NB4 (cell line): ENCODE measurements around the gene BHLHA15.

Source experiments
- POLR2A ChIP-seq: IDR thresholded peaks from 2 replicates; pipeline ENCODE4 v1.6.1; 2011; ENCODE audit warnings: mild to moderate bottlenecking; ENCODE audit not compliant: insufficient read length; ENCODE audit errors: extremely low read depth
- TF ChIP-seq, protein P1 (sequence below): IDR thresholded peaks from one replicate; pipeline ENCODE4 v1.5.1; 2012; ENCODE audit warnings: low read depth, low read length
- TF ChIP-seq, protein P2 (sequence below): IDR thresholded peaks from 2 replicates; pipeline ENCODE4 v1.6.1; 2011; ENCODE audit warnings: low read depth, low read length

GRCh38 chr7:98174334-98175259 lies 36.6 kb upstream of the BHLHA15 start:
- TF ChIP-seq, protein P1, sequence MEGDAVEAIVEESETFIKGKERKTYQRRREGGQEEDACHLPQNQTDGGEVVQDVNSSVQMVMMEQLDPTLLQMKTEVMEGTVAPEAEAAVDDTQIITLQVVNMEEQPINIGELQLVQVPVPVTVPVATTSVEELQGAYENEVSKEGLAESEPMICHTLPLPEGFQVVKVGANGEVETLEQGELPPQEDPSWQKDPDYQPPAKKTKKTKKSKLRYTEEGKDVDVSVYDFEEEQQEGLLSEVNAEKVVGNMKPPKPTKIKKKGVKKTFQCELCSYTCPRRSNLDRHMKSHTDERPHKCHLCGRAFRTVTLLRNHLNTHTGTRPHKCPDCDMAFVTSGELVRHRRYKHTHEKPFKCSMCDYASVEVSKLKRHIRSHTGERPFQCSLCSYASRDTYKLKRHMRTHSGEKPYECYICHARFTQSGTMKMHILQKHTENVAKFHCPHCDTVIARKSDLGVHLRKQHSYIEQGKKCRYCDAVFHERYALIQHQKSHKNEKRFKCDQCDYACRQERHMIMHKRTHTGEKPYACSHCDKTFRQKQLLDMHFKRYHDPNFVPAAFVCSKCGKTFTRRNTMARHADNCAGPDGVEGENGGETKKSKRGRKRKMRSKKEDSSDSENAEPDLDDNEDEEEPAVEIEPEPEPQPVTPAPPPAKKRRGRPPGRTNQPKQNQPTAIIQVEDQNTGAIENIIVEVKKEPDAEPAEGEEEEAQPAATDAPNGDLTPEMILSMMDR: no peak
- no peak for TF ChIP-seq POLR2A
- TF ChIP-seq, protein P2, sequence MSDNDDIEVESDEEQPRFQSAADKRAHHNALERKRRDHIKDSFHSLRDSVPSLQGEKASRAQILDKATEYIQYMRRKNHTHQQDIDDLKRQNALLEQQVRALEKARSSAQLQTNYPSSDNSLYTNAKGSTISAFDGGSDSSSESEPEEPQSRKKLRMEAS: no peak
